Left renal pelvis (tissue), 4 donors: ENCODE data around the gene FOXD4L3. TPM values are rescaled to one million over a fixed set of nuclear protein-coding genes. Genes with fewer than 3 reads are reported as not detected.
"Not testable (repeated sequence)": the region's sequence is repeated elsewhere in the genome, so short reads cannot be mapped to it uniquely, and the experiment has no call there.

Experiments used
- DNase-seq, 4 donors: peaks; one replicate each; pipeline ENCODE4 v3.0.0-alpha.2; 2013; ENCODE audit warnings: low read depth in 4 of 4, low spot score in 3 of 4
- polyA plus RNA-seq, 4 donors: library from polyadenylated mRNA; unstranded; fragments of 120-200 nt; gene quantifications; one replicate each; pipeline ENCODE4 v1.2.1, GENCODE V29; 2013; ENCODE audit not compliant: insufficient read length in 4 of 4

Gene FOXD4L3
- polyA plus RNA-seq, 4 donors = not detected

- DNase-seq = not testable (repeated sequence)
These were observed 41.3 kb downstream of the FOXD4L3 start for GRCh38 chr9:68343992-68344391.

DNA sequence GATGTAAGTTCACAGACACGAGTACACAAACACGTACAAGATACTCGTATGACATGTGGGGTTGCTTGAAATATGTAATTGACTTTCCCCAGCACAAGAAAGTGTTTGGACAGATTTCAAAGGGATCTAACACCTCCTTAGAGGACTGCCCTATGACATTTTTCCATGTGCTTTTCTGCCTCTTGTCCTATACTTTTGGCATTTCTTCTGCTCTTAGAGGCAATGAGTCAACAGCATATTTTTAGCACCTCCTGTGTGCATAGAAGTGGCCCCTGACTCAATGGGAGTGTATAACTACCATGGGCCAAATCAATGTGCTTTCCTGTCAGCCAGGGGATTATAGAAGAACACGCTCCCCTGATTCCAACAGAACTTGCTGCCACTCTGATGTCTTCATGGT, 49.0 kb downstream of the FOXD4L3 start:
- not testable (repeated sequence) for DNase-seq

Other genes with a start within 250 kb of the FOXD4L3 start
- 10 to 100 TPM in 3 of 4 donors, 1 to 10 TPM in 1; 8.7 to 23.2 (median 16.5) TPM for gene ZNG1C, start 60.9 kb upstream of the FOXD4L3 start, polyA plus RNA-seq
- 10 to 100 TPM; 38.5 to 67.1 (median 47.8) TPM for gene PGM5, start 53.7 kb downstream of the FOXD4L3 start, polyA plus RNA-seq
- gene TMEM252, start 238.0 kb downstream of the FOXD4L3 start, polyA plus RNA-seq = 1 to 10 TPM; 4.3 to 8.2 (median 6.8) TPM